SU-DHL-6 (cell line): ENCODE results near the gene APH1B.

Experiments
- EZH2phosphoT487 ChIP-seq: fragments of 200-600 bp; sonication (generic), shearing (Covaris generic); conservative IDR thresholded peaks from 2 replicates; pipeline ENCODE4 v1.6.1; 2018; ENCODE audit warnings: mild to moderate bottlenecking, antibody characterized with exemption, low read length, moderate library complexity, mixed read lengths
- TF ChIP-seq, protein P1 (sequence below): fragments of 200-600 bp; sonication (generic); IDR thresholded peaks from one replicate; pipeline ENCODE4 v1.5.1; 2017; ENCODE audit warnings: antibody characterized with exemption, mild to moderate bottlenecking, low read length, moderate library complexity; ENCODE audit not compliant: insufficient read depth, poor library complexity, severe bottlenecking

DNA sequence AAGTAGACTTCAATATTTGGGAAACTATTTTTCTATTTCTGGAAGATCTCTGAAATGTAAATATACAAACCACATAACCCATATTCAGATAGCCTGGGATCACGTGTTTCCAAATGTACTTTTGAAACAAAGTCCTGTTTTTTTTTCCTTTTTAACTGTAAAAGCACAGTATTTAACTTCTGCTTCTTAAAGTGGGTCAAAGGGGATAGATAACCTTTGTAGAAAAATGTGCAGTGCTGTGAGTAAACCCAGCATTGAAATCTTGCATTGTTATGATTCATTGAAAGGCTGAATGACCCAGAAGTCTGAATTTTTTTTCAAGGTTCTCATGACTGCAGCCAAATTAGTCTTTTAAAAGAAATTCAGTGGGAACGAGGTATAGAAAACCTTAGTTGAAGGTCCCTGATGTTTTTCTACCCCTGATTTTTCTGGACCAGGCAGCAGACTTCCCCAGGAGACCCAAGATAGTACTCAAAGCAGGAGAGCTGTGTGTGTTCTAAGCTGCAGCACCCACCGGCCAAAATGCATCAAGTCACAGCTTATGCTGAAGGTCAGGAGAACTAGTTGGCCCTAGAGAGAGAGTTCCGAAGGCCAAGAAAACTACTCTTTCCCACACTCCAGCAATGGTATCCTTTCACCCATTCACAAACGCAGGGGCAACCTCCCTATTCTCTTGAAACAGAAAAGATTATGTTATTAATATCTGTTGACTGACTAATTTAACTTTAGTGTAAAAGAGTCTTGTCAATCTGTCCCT is 43.6 kb upstream of the APH1B start:
- TF ChIP-seq, protein P1, sequence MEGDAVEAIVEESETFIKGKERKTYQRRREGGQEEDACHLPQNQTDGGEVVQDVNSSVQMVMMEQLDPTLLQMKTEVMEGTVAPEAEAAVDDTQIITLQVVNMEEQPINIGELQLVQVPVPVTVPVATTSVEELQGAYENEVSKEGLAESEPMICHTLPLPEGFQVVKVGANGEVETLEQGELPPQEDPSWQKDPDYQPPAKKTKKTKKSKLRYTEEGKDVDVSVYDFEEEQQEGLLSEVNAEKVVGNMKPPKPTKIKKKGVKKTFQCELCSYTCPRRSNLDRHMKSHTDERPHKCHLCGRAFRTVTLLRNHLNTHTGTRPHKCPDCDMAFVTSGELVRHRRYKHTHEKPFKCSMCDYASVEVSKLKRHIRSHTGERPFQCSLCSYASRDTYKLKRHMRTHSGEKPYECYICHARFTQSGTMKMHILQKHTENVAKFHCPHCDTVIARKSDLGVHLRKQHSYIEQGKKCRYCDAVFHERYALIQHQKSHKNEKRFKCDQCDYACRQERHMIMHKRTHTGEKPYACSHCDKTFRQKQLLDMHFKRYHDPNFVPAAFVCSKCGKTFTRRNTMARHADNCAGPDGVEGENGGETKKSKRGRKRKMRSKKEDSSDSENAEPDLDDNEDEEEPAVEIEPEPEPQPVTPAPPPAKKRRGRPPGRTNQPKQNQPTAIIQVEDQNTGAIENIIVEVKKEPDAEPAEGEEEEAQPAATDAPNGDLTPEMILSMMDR, result no peak
- TF ChIP-seq EZH2phosphoT487, result no peak
